NK-92 (cell line): ENCODE measurements around the gene SLX4IP.

Experiments
- DNase-seq: peaks from one replicate; lab custom pipeline; 2025; ENCODE audit not compliant: unreplicated experiment; lab: John Stamatoyannopoulos, UW

SLX4IP gene

GRCh38 chr20:10492844-10493243 lies 57.7 kb downstream of the SLX4IP start:
- no peak for DNase-seq

- no peak for DNase-seq
Observed at GRCh38 chr20:10495173-10495572, 60.1 kb downstream of the SLX4IP start.

GRCh38 chr20:10496465-10496864 lies 61.4 kb downstream of the SLX4IP start:
- no peak for DNase-seq

GRCh38 chr20:10497283-10497682 lies 62.2 kb downstream of the SLX4IP start:
- DNase-seq, result no peak

- DNase-seq, result no peak
Observed at GRCh38 chr20:10497791-10498190, 62.7 kb downstream of the SLX4IP start.

GRCh38 chr20:10498200-10498599 lies 63.1 kb downstream of the SLX4IP start:
- no peak for DNase-seq

GRCh38 chr20:10501402-10501801 lies 66.3 kb downstream of the SLX4IP start:
- no peak for DNase-seq

- DNase-seq, result no peak
Observed at GRCh38 chr20:10502098-10502526, 67.0 kb downstream of the SLX4IP start.

- DNase-seq, result no peak
Observed at GRCh38 chr20:10504608-10504993, 69.5 kb downstream of the SLX4IP start.

- no peak for DNase-seq
Observed at GRCh38 chr20:10504994-10505730, 70.1 kb downstream of the SLX4IP start.

- DNase-seq, result no peak
Observed at GRCh38 chr20:10505827-10506226, 70.7 kb downstream of the SLX4IP start.

- no peak for DNase-seq
Observed at GRCh38 chr20:10507052-10507451, 71.9 kb downstream of the SLX4IP start.

GRCh38 chr20:10508060-10508459 lies 73.0 kb downstream of the SLX4IP start:
- DNase-seq, result no peak

- DNase-seq, result no peak
Observed at GRCh38 chr20:10508468-10509251, 73.6 kb downstream of the SLX4IP start.

GRCh38 chr20:10509376-10509775 lies 74.3 kb downstream of the SLX4IP start:
- no peak for DNase-seq

- no peak for DNase-seq
Observed at GRCh38 chr20:10510216-10510615, 75.1 kb downstream of the SLX4IP start.

GRCh38 chr20:10511170-10511508 lies 76.0 kb downstream of the SLX4IP start:
- DNase-seq, result no peak

- DNase-seq, result no peak
Observed at GRCh38 chr20:10511509-10512251, 76.6 kb downstream of the SLX4IP start.

- DNase-seq, result no peak
Observed at GRCh38 chr20:10513061-10513460, 78.0 kb downstream of the SLX4IP start.

- DNase-seq, result no peak
Observed at GRCh38 chr20:10513931-10514575, 78.9 kb downstream of the SLX4IP start.

GRCh38 chr20:10516529-10516928 lies 81.4 kb downstream of the SLX4IP start:
- DNase-seq, result no peak
